Epithelial cell of proximal tubule (primary cell): ENCODE results near the gene CDH23. TPM values are rescaled to one million over a fixed set of nuclear protein-coding genes. Genes with fewer than 3 reads are reported as not detected.
"Not testable (repeated sequence)": the region's sequence is repeated elsewhere in the genome, so short reads cannot be mapped to it uniquely, and the experiment has no call there.

Experiments used
- DNase-seq: peaks from one replicate; pipeline ENCODE4 v3.0.0-alpha.2; 2011; ENCODE audit warnings: low read depth
- H3K4me3 ChIP-seq: 2 replicates; pipeline ENCODE4 v1.5.1; 2011; ENCODE audit warnings: low read depth, mild to moderate bottlenecking, low read length
- CTCF ChIP-seq: conservative IDR thresholded peaks from 2 replicates; pipeline ENCODE4 v1.5.1; 2012; ENCODE audit warnings: low read depth, mild to moderate bottlenecking, low read length
- total RNA-seq: library from RNA; depleted of rRNA; stranded (reverse); fragments of >200 nt; gene quantifications from 2 replicates; pipeline ENCODE4 v1.2.3, GENCODE V29; 2015

CDH23 gene
- total RNA-seq, 1 donor from 2014 or later: under 0.01 TPM

- no peak for DNase-seq
- H3K4me3 ChIP-seq: no peak overlapping the region
- TF ChIP-seq CTCF: no peak
These were observed 43.1 kb upstream of the CDH23 start for GRCh38 chr10:71353639-71354038.

- no peak for DNase-seq
- TF ChIP-seq CTCF: no peak
- H3K4me3 ChIP-seq: no peak overlapping the region
These were observed 41.9 kb upstream of the CDH23 start for GRCh38 chr10:71354776-71355175.

GRCh38 chr10:71355886-71356285, 40.8 kb upstream of the CDH23 start:
- no peak for TF ChIP-seq CTCF
- DNase-seq: no peak
- H3K4me3 ChIP-seq: no peak overlapping the region

GRCh38 chr10:71357792-71358265, 38.9 kb upstream of the CDH23 start:
- H3K4me3 ChIP-seq: no peak overlapping the region
- no peak for TF ChIP-seq CTCF
- no peak for DNase-seq

- TF ChIP-seq CTCF: no peak
- DNase-seq: no peak
These were observed 38.4 kb upstream of the CDH23 start for GRCh38 chr10:71358277-71358676.

GRCh38 chr10:71358906-71359305, 37.8 kb upstream of the CDH23 start:
- not testable (repeated sequence) for DNase-seq, H3K4me3 ChIP-seq

More at GRCh38 chr10:71358277-71358676, 38.4 kb upstream of the CDH23 start:
- no peak overlapping the region for H3K4me3 ChIP-seq

GRCh38 chr10:71359364-71360046, 37.2 kb upstream of the CDH23 start:
- no peak for DNase-seq
- no peak for TF ChIP-seq CTCF
- H3K4me3 ChIP-seq: no peak overlapping the region
